Transverse colon (tissue), 4 donors: ENCODE measurements around the gene PDSS2. TPM values are rescaled to one million over a fixed set of nuclear protein-coding genes. Genes with fewer than 3 reads are reported as not detected.
"Not testable (repeated sequence)": the region's sequence is repeated elsewhere in the genome, so short reads cannot be mapped to it uniquely, and the experiment has no call there.

Experiments
- DNase-seq: peaks from one replicate; pipeline ENCODE4 v3.0.0-alpha.2; 2019
- H3K27ac ChIP-seq, 4 donors: fragments of 200-600 bp; sonication (generic); 2 replicates each; pipeline ENCODE4 v1.5.1; 2016 to 2018; ENCODE audit warnings: inconsistent platforms in 4 of 4
- H3K27me3 ChIP-seq: fragments of 200-600 bp; sonication (generic); 2 replicates; pipeline ENCODE4 v1.5.1; 2017; ENCODE audit warnings: inconsistent platforms
- H3K36me3 ChIP-seq, 4 donors: fragments of 200-600 bp; sonication (generic); 2 replicates each; pipeline ENCODE4 v1.5.1; 2017 to 2019; ENCODE audit warnings: inconsistent platforms in 4 of 4
- H3K4me1 ChIP-seq, 4 donors: fragments of 200-600 bp; sonication (generic); 2 replicates each; pipeline ENCODE4 v1.5.1; 2017 to 2020; ENCODE audit warnings: inconsistent platforms in 4 of 4
- H3K4me3 ChIP-seq, 4 donors: fragments of 200-600 bp; sonication (generic); 1 replicate in 1 of 4; 2 replicates in 3 of 4; pipeline versions ENCODE4 v1.5.1 to v1.6.1; 2017 to 2019; ENCODE audit warnings: inconsistent platforms in 4 of 4
- H3K9me3 ChIP-seq, 2 donors: fragments of 200-600 bp; sonication (generic); 2 replicates each; pipeline ENCODE4 v1.5.1; 2017 to 2019; ENCODE audit warnings: inconsistent platforms in 2 of 2
- CTCF ChIP-seq, 5 experiments: fragments of 200-600 bp in 3 of 5; fragments of 450-650 bp in 2 of 5; sonication (generic) in 3 of 5; IDR thresholded peaks; 1 replicate in 2 of 5; 2 replicates in 3 of 5; pipeline ENCODE4 v1.5.1; 2016 to 2017; ENCODE audit warnings: antibody characterized with exemption in 5 of 5, inconsistent platforms in 3 of 5, mild to moderate bottlenecking in 2 of 5, moderate library complexity in 1 of 5
- EP300 ChIP-seq: sonication (generic); formaldehyde crosslinking; IDR thresholded peaks from one replicate; pipeline ENCODE4 v1.6.1; 2017; ENCODE audit warnings: antibody characterized with exemption, low read depth
- POLR2A ChIP-seq: fragments of 450-650 bp; IDR thresholded peaks from one replicate; pipeline ENCODE4 v1.6.1; 2016; ENCODE audit warnings: antibody characterized with exemption, mild to moderate bottlenecking, moderate library complexity
- POLR2AphosphoS5 ChIP-seq, 3 donors: sonication (generic); formaldehyde crosslinking; IDR thresholded peaks; one replicate each; pipeline ENCODE4 v1.6.1; 2016; ENCODE audit warnings: antibody characterized with exemption in 3 of 3
- WGBS, 2 donors: methylation state at CpG; one replicate each; pipeline ENCODE4 v1.1.5; 2018; ENCODE audit warnings: low coverage in 1 of 2; 5-methylcytosine and 5-hydroxymethylcytosine counted together
- in situ Hi-C, 4 donors: fragments of 200-750 bp; cut with MboI; loops; one replicate each; pipeline versions ENCODE4 v1.15.0 to v1.15.1; 2017; ENCODE audit warnings: low sequenced_read_pairs in 3 of 4, low pct_ligation_motif_present in 1 of 4, low pct_unique_long_range_greater_than_20kb in 1 of 4
- intact Hi-C: fragments of 100-400 bp; cut with DNase I; formaldehyde crosslinking; loops from one replicate; pipeline ENCODE4 v1.15.1; 2023; ENCODE audit warnings: low total_unique reads
- total RNA-seq, 4 donors: library from RNA; depleted of rRNA; stranded (reverse); fragments of >200 nt; gene quantifications; one replicate each; pipeline ENCODE4 v1.1.0, GENCODE V29; 2016

Gene PDSS2
- total RNA-seq, 4 donors from 2014 or later = 3.0 to 32.5 (median 15.6) TPM

- peaks cover 82% of the 10 kb centered on the region for H3K27me3 ChIP-seq
- in situ Hi-C loops (loop anchor here in 1 of 4 donors (25.0 kb wide), 1 partner anchor 177 kb away; no protein-coding TSS in a partner anchor), intact Hi-C loops (loop anchor here (10.0 kb wide), 1 partner anchor 150 kb away; no protein-coding TSS in a partner anchor)
- no peaks in the 10 kb centered on the region for H3K36me3 ChIP-seq
- no peaks in the 10 kb centered on the region for H3K9me3 ChIP-seq
- no peak for TF ChIP-seq POLR2A
- TF ChIP-seq POLR2AphosphoS5 (IDR thresholded peaks at IDR 0.05) = no peak
- TF ChIP-seq EP300 = no peak
- H3K27ac ChIP-seq = no peak overlapping the region
- DNase-seq = no peak
- WGBS, 2 donors = 48 to 85% methylated on average over 2 to 4 of the region's 4 CpGs
- H3K4me1 ChIP-seq = peaks cover 7 to 15% (median 14%) of the 10 kb centered on the region in 4 donors
- no peak overlapping the region for H3K4me3 ChIP-seq
Observed at GRCh38 chr6:107485157-107485556, 25.8 kb upstream of the PDSS2 start.

- no peak for DNase-seq
- intact Hi-C loops (no loop called here), in situ Hi-C loops (loop anchor here in 1 of 4 donors (25.0 kb wide), 1 partner anchor 183 kb away; no protein-coding TSS in a partner anchor)
- H3K4me1 ChIP-seq = no peaks in the 10 kb centered on the region
- TF ChIP-seq CTCF (IDR thresholded peaks at IDR 0.05) (no peak), POLR2AphosphoS5 (IDR thresholded peaks at IDR 0.05) (no peak), POLR2A (no peak), EP300 (no peak)
- no peaks in the 10 kb centered on the region for H3K36me3 ChIP-seq
- no peak overlapping the region for H3K27ac ChIP-seq
- no peak overlapping the region for H3K4me3 ChIP-seq
- no peaks in the 10 kb centered on the region for H3K9me3 ChIP-seq
- peaks cover 32% of the 10 kb centered on the region for H3K27me3 ChIP-seq
- WGBS, 2 donors = 74 to 82% methylated on average over 4 of the region's 4 CpGs
Observed at GRCh38 chr6:107479089-107479690, 19.8 kb upstream of the PDSS2 start.

- DNase-seq, H3K27ac ChIP-seq: not testable (repeated sequence)
- 87% methylated on average over 3 of the region's 3 CpGs; no CpG with 5 or more reads in 1 of the 2 donors for WGBS, 2 donors
Observed at GRCh38 chr6:107475826-107476225, 16.5 kb upstream of the PDSS2 start.

GRCh38 chr6:107475360-107475759 lies 16.0 kb upstream of the PDSS2 start:
- WGBS, 2 donors = 90% methylated on average over 3 of the region's 3 CpGs; no CpG with 5 or more reads in 1 of the 2 donors

More at GRCh38 chr6:107475826-107476225, 16.5 kb upstream of the PDSS2 start:
- in situ Hi-C loops = loop anchor here in 1 of 4 donors (25.0 kb wide), 1 partner anchor 186 kb away; no protein-coding TSS in a partner anchor
- H3K4me3 ChIP-seq, H3K9me3 ChIP-seq, H3K4me1 ChIP-seq, intact Hi-C loops, H3K36me3 ChIP-seq: not testable (repeated sequence)
- peaks cover 11% of the 10 kb centered on the region for H3K27me3 ChIP-seq

GRCh38 chr6:107473660-107474059 lies 14.3 kb upstream of the PDSS2 start:
- WGBS, 2 donors = 80 to 83% methylated on average over 1 to 5 of the region's 5 CpGs
- Histone ChIP-seq H3K9me3 (no peaks in the 10 kb centered on the region), H3K27me3 (peaks cover 7% of the 10 kb centered on the region), H3K27ac (no peak overlapping the region), H3K4me3 (no peak overlapping the region), H3K4me1 (no peaks in the 10 kb centered on the region), H3K36me3 (no peaks in the 10 kb centered on the region)
- intact Hi-C loops (no loop called here), in situ Hi-C loops (no loop called here)
- no peak for TF ChIP-seq POLR2AphosphoS5 (IDR thresholded peaks at IDR 0.05)
- no peak for TF ChIP-seq CTCF (IDR thresholded peaks at IDR 0.05)
- no peak for TF ChIP-seq EP300
- no peak for TF ChIP-seq POLR2A
- no peak for DNase-seq

More at GRCh38 chr6:107475360-107475759, 16.0 kb upstream of the PDSS2 start:
- H3K27me3 ChIP-seq, intact Hi-C loops, H3K4me3 ChIP-seq, H3K9me3 ChIP-seq, H3K4me1 ChIP-seq, H3K27ac ChIP-seq, H3K36me3 ChIP-seq, DNase-seq: not testable (repeated sequence)
- in situ Hi-C loops = loop anchor here in 1 of 4 donors (25.0 kb wide), 1 partner anchor 187 kb away; no protein-coding TSS in a partner anchor
